Measurements from ENCODE around the gene PTPRN2. TPM values are rescaled to one million over a fixed set of nuclear protein-coding genes. Genes with fewer than 3 reads are reported as not detected.

The PTPRN2 gene
- total and polyA plus RNA-seq, 2 of the 8 experiments (the other 6 are each of a cell fraction or from before 2014, with no cell fraction given): 2.6 to 4.5 TPM

DNA sequence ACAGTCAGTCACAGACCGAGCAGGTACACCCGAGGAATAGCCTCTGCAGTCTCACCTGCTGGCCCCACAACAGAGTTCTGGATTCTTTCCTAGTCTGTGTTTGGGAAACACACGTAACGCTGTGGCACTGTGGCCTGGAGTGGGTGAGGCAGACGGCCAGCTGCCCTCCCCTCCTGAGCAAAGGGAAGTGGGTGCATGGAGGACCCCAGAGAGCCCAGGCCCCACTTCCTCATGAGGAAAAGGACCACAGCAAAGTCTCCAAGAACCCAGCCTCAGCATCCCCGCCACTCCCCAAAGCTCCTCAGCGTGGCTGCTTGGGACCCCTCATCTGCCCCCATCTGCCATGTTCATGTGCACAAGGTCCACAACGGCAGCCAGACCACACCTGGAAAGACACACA, 530.2 kb downstream of the PTPRN2 start (continued):
- TF ChIP-seq, protein P1, sequence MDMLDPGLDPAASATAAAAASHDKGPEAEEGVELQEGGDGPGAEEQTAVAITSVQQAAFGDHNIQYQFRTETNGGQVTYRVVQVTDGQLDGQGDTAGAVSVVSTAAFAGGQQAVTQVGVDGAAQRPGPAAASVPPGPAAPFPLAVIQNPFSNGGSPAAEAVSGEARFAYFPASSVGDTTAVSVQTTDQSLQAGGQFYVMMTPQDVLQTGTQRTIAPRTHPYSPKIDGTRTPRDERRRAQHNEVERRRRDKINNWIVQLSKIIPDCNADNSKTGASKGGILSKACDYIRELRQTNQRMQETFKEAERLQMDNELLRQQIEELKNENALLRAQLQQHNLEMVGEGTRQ (IDR thresholded peaks at IDR 0.05; ENCODE audit: low read length): no peak
- no peak for TF ChIP-seq ZNF274 (IDR thresholded peaks at IDR 0.05; ENCODE audit: borderline replicate concordance, extremely low read depth, low read length)
- no peak for TF ChIP-seq HDAC2 (IDR thresholded peaks at IDR 0.05; ENCODE audit: borderline replicate concordance in 1 of 2, low read depth in 2 of 2, low read length in 2 of 2)
- TF ChIP-seq CHD1 (IDR thresholded peaks at IDR 0.05; ENCODE audit: low read depth, low read length): no peak
- TF ChIP-seq JUND (IDR thresholded peaks at IDR 0.05; ENCODE audit: low read length): no peak
- no peak for TF ChIP-seq NRF1 (IDR thresholded peaks at IDR 0.05; ENCODE audit: low read depth, low read length)
- no peak for TF ChIP-seq SRF (IDR thresholded peaks at IDR 0.05; ENCODE audit: low read depth, low read length)

Measured in H1 (cell line).